ENCODE measurements around the gene BTBD9. TPM values are rescaled to one million over a fixed set of nuclear protein-coding genes. Genes with fewer than 3 reads are reported as not detected.
"Not testable (repeated sequence)": the region's sequence is repeated elsewhere in the genome, so short reads cannot be mapped to it uniquely, and the experiment has no call there.

Gene BTBD9
- total RNA-seq, 1 experiment from 2014 or later = 4.5 TPM

DNA sequence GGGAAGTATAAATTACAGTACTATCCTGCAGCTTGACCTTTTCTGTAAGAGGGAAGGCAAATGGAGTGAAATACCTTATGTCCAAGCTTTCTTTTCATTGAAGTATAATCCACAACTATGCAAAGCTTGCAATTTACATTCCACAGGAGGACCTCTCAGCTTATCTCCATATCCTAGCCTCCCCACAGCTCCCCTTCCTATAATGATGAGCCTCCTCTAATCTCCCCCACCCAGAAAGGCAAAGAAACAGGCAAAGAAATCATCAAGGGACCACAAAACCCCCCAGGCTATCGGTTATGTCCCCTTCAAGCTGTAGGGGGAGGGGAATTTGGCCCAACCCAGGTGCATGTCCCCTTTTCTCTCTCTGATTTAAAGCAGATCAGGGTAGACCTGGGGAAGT is 21.4 kb downstream of the BTBD9 start:
- not testable (repeated sequence) for H3K9me3 ChIP-seq, H3K27me3 ChIP-seq, H3K4me3 ChIP-seq, DNase-seq, H3K36me3 ChIP-seq

- no peak for DNase-seq
Measured at GRCh38 chr6:38617856-38618255, 21.9 kb downstream of the BTBD9 start.

DNA sequence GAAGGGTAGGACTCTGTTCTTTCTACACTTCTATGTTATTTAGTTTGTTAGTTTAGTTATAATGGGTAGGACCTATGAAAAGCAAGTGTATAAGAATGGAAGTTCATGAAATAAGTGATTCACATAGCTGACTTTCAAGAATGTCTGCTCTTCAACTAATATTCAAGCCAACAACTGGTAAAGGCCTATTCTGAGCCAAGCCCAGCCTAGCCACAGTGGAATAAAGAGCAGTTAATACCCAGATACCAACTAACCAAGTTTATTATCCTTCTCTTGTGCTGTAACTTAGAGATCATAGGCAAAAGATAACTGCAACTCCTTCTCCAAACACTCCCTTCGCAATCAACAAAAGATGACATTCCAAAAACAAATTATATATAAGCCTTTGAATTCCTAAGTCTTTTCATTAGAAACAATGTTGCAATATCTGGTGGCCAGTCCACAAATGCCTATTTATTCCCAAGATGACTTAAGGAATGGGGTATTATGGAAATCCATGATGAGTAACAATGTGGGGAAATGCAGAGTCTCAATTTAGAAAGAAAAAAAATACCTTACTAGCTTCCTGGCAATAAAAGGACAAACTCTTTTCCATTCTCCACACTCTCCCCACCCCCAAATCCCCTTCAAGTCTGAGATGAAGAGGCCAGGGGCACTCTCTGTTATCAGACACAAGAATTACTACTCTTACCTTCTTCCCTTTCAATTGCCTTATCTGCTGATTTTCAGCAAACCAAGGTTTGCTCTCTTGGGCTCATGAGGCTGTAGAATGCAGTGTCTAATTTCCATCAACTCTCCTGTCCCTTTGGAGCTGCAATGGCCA is 27.4 kb downstream of the BTBD9 start:
- H3K36me3 ChIP-seq = no peaks in the 10 kb centered on the region
- no peaks in the 10 kb centered on the region for H3K27me3 ChIP-seq
- no peak for DNase-seq
- no peaks in the 10 kb centered on the region for H3K9me3 ChIP-seq
- no peak overlapping the region for H3K4me3 ChIP-seq

More at GRCh38 chr6:38617856-38618255, 21.9 kb downstream of the BTBD9 start:
- Histone ChIP-seq H3K4me3 (no peak overlapping the region), H3K36me3 (no peaks in the 10 kb centered on the region), H3K9me3 (no peaks in the 10 kb centered on the region), H3K27me3 (no peaks in the 10 kb centered on the region)

DNA sequence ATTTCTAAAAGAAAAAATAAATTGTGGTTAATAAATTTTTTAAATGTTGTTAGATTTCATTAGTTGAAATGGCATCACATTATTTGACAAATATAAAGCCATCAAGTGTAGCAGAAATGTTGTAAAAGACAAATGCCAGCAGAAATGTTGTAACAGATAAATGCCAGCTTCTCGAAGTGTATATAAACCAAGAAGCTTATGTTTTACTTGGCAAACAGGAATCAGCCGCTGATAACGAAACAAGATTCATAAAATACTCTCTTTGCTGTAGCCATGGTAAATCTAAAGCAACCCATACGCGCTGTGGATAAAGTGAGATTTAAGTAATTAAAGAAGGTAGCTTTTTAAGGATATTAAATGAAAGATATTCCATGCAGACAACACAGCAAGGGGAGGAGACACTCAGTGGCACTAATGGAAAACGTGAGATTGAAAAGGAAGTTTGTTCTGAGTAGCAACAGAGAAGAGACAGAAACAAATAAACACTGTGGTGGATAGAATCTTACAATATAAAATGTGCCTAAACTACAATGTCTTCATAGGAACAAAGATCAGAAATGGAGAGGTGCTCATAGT is 29.6 kb downstream of the BTBD9 start:
- no peak for DNase-seq
- no peaks in the 10 kb centered on the region for H3K36me3 ChIP-seq

DNA sequence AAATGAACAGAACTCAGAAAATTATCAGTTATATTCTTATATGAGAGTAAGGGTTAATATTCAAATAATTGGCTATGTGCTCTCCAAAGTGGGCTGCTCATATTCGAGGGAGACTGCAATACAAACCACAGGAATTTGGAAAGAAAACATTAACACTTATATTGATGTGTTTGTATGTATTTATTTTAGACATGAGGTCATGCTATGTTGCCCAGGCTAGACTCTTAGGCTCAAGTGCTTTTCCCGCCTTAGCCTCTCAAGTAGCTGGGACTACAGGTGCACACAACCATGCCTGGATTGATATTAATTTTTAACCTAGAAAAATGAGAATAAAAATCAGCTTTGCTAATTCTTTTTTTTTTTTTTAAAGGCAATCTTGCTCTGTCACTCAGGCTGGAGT is 35.0 kb downstream of the BTBD9 start:
- DNase-seq = no peak
- no peaks in the 10 kb centered on the region for H3K9me3 ChIP-seq

More for the DNA sequence above, 29.6 kb downstream of the BTBD9 start:
- Histone ChIP-seq H3K4me3 (no peak overlapping the region), H3K9me3 (no peaks in the 10 kb centered on the region), H3K27me3 (no peaks in the 10 kb centered on the region)

GRCh38 chr6:38603966-38604365 is 35.8 kb downstream of the BTBD9 start:
- Histone ChIP-seq H3K36me3 (no peaks in the 10 kb centered on the region), H3K27me3 (no peaks in the 10 kb centered on the region), H3K9me3 (no peaks in the 10 kb centered on the region), H3K4me3 (no peak overlapping the region)
- DNase-seq = no peak

More for the DNA sequence above, 35.0 kb downstream of the BTBD9 start:
- no peak overlapping the region for H3K4me3 ChIP-seq
- H3K36me3 ChIP-seq = no peaks in the 10 kb centered on the region
- H3K27me3 ChIP-seq = no peaks in the 10 kb centered on the region

DNA sequence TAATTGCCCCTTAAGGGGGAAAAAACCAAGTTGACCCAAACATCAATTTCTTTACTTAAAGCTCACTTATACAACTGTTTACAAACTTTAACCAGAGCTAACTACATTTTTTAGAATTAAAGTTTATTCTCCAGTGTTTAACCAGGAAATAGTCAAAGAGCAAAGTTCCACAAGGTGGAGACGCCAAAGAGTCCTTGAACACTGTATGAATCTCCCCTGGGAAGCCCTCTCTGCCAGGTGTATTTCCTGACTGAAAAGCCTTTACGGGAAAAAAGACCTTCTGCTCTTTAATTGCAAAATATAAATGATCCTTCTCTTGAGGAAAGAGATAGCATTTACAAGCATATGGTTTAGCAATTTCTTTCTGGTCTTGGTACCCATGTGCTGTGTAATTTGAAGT is 36.2 kb downstream of the BTBD9 start:
- Histone ChIP-seq H3K9me3 (no peaks in the 10 kb centered on the region), H3K27me3 (no peaks in the 10 kb centered on the region), H3K36me3 (no peaks in the 10 kb centered on the region), H3K4me3 (no peak overlapping the region)
- no peak for DNase-seq

DNA sequence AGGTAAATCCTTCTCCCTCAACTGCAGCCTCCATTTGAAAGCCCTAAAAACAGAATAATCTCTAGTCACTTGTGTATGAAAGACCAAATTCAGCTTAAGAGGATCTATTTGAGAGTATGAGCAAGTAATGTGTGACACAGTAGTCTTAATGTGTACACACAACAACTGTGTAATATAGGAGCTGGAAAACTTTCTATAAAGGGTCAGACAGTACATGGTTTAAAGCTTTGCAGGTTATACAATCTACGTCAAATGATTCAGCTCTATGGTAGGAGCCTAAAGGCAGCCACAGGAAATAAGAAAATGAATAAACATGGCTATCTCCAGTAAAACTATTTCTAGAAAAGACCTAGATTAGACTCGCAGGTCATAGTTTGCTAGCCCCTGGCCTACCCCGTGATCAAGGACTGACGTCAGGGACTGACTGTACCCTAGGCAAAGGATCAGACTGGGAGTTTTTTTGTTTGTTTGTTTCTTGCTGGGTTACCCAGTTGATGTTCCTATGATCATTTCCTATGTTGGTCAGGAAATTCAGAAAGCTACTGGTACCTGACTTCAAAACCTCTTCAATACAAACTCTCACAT is 39.7 kb downstream of the BTBD9 start:
- Histone ChIP-seq H3K36me3 (no peaks in the 10 kb centered on the region), H3K27me3 (no peaks in the 10 kb centered on the region), H3K4me3 (no peak overlapping the region), H3K9me3 (no peaks in the 10 kb centered on the region)
- DNase-seq = no peak

DNA sequence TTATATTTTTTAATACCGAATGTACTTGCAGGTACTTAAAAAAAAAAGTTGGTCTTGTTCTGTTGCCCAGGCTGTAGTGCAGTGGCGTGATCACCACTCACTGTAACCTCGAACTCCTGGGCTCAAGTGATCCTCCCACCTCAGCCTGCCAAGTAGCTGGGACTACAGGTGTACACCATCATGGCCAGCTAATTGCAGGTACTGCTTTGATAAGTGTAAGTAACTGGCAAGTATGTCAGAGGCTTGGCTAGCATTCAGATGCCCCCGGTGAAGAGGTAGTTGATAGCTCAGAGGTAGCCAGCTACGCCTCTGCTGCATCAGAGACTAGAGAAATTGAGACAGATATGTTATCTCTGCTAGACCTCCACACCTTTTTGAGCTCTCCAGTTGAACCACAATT is 40.5 kb downstream of the BTBD9 start:
- DNase-seq = no peak
- Histone ChIP-seq H3K9me3 (no peaks in the 10 kb centered on the region), H3K27me3 (no peaks in the 10 kb centered on the region), H3K4me3 (no peak overlapping the region), H3K36me3 (no peaks in the 10 kb centered on the region)

GRCh38 chr6:38593998-38594665 is 45.6 kb downstream of the BTBD9 start:
- no peak overlapping the region for H3K4me3 ChIP-seq
- H3K9me3 ChIP-seq = no peaks in the 10 kb centered on the region
- H3K36me3 ChIP-seq = no peaks in the 10 kb centered on the region
- DNase-seq = no peak
- no peaks in the 10 kb centered on the region for H3K27me3 ChIP-seq

GRCh38 chr6:38593409-38593808 is 46.3 kb downstream of the BTBD9 start:
- DNase-seq = no peak
- Histone ChIP-seq H3K36me3 (no peaks in the 10 kb centered on the region), H3K9me3 (no peaks in the 10 kb centered on the region), H3K4me3 (no peak overlapping the region), H3K27me3 (no peaks in the 10 kb centered on the region)

DNA sequence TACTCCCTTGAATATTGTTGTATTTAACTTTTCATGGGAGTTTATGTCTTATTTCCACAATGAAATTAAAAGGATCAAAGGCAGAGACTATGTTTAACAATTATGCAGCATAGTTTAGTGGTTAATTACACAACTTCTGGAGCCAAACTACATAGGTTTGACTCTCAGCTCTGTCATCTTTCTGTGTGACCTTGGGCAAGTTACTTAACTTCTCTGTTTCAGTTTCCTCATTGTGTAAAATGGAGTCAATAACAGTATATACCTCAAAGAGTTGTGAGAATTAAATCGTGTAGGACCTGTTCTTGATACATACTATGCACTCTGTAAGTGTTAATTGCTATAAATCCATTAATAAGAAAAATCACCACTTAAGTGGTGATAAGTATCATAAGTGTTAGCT is 48.3 kb downstream of the BTBD9 start:
- no peaks in the 10 kb centered on the region for H3K36me3 ChIP-seq
- no peaks in the 10 kb centered on the region for H3K27me3 ChIP-seq
- no peak overlapping the region for H3K4me3 ChIP-seq
- no peak for DNase-seq
- H3K9me3 ChIP-seq = no peaks in the 10 kb centered on the region

- Histone ChIP-seq H3K27me3 (no peaks in the 10 kb centered on the region), H3K4me3 (no peak overlapping the region), H3K36me3 (no peaks in the 10 kb centered on the region), H3K9me3 (no peaks in the 10 kb centered on the region)
- no peak for DNase-seq
Measured at GRCh38 chr6:38589367-38589720, 50.4 kb downstream of the BTBD9 start.

GRCh38 chr6:38588631-38589366 is 50.9 kb downstream of the BTBD9 start:
- Histone ChIP-seq H3K36me3 (no peaks in the 10 kb centered on the region), H3K4me3 (no peak overlapping the region), H3K27me3 (no peaks in the 10 kb centered on the region), H3K9me3 (no peaks in the 10 kb centered on the region)
- no peak for DNase-seq

- Histone ChIP-seq H3K27me3 (no peaks in the 10 kb centered on the region), H3K36me3 (no peaks in the 10 kb centered on the region), H3K4me3 (no peak overlapping the region), H3K9me3 (no peaks in the 10 kb centered on the region)
- no peak for DNase-seq
Measured at GRCh38 chr6:38587766-38588362, 51.9 kb downstream of the BTBD9 start.

DNA sequence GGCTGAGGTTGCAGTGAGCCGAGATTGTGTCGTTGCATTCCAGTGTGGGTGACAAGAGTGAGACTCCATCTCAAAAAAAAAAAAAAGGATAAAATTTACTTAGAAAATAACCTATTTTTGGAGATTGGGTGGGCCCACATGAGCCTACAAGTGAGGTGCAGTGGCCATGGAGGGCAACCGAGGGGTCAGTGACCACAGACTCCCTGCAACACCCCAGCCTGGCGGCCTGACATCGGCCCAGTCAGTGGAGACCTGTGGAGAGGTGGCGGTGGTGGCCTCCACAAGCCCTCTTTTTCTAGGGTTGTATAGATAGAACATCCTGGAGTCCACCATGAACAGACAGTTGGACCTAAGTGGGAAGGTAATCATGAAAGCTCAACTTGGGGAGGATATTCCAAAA is 52.7 kb downstream of the BTBD9 start:
- H3K36me3 ChIP-seq = no peaks in the 10 kb centered on the region
- no peak for DNase-seq
- no peaks in the 10 kb centered on the region for H3K9me3 ChIP-seq
- H3K4me3 ChIP-seq = no peak overlapping the region
- H3K27me3 ChIP-seq = no peaks in the 10 kb centered on the region
